ENCODE measurements around the gene LLGL1. TPM values are rescaled to one million over a fixed set of nuclear protein-coding genes. Genes with fewer than 3 reads are reported as not detected.
A peak's percentile ranks its signal among the peaks of the same experiment; 100 is the strongest.

Gene LLGL1
- total RNA-seq, 1 donor from 2014 or later = 43.5 TPM

- Histone ChIP-seq H3K4me3 (ENCODE audit: insufficient read depth, low read depth, low read length) (peak overlapping the region; percentile 71), H3K36me3 (ENCODE audit: insufficient read depth, low read length) (peaks cover 4% of the 10 kb centered on the region), H4K20me1 (ENCODE audit: insufficient read depth, low read length) (peaks cover 78% of the 10 kb centered on the region), H3K79me2 (ENCODE audit: insufficient read depth, low read length) (peaks cover 85% of the 10 kb centered on the region), H3K27me3 (ENCODE audit: insufficient read depth, low read length) (no peaks in the 10 kb centered on the region), H3K4me2 (ENCODE audit: low read length) (peak overlapping the region; percentile 92), H2AFZ (ENCODE audit: low read depth, low read length) (no peak overlapping the region), H3K27ac (ENCODE audit: low read depth, low read length) (peak overlapping the region; percentile 30), H3K9ac (ENCODE audit: low read length) (peak overlapping the region; percentile 87), H3K4me1 (ENCODE audit: insufficient read depth, low read length) (peaks cover 47% of the 10 kb centered on the region), H3K9me3 (ENCODE audit: insufficient read depth, low read depth, low read length) (no peaks in the 10 kb centered on the region)
- FAIRE-seq = no peak
- Mint-ChIP-seq H3K27ac (ENCODE audit: unreplicated experiment) (no peak overlapping the region), H3K9me3 (ENCODE audit: unreplicated experiment) (no peaks in the 10 kb centered on the region), H3K4me1 (ENCODE audit: low read depth, unreplicated experiment) (peaks cover 39% of the 10 kb centered on the region), H3K36me3 (ENCODE audit: low read depth, unreplicated experiment) (peaks cover 9% of the 10 kb centered on the region), H3K27me3 (ENCODE audit: low read depth, unreplicated experiment) (no peaks in the 10 kb centered on the region), H3K4me3 (ENCODE audit: unreplicated experiment) (peak overlapping the region; percentile 95)
- TF ChIP-seq EZH2 (IDR thresholded peaks at IDR 0.05; ENCODE audit: insufficient read depth, low read length) (no peak), CTCF (IDR thresholded peaks at IDR 0.05; ENCODE audit: insufficient read depth, low read depth, low read length) (no peak)
- peak; percentile 18 for DNase-seq (ENCODE audit: low read depth)
These were observed 38.2 kb upstream of the LLGL1 start for GRCh38 chr17:18187226-18187625.

DNA sequence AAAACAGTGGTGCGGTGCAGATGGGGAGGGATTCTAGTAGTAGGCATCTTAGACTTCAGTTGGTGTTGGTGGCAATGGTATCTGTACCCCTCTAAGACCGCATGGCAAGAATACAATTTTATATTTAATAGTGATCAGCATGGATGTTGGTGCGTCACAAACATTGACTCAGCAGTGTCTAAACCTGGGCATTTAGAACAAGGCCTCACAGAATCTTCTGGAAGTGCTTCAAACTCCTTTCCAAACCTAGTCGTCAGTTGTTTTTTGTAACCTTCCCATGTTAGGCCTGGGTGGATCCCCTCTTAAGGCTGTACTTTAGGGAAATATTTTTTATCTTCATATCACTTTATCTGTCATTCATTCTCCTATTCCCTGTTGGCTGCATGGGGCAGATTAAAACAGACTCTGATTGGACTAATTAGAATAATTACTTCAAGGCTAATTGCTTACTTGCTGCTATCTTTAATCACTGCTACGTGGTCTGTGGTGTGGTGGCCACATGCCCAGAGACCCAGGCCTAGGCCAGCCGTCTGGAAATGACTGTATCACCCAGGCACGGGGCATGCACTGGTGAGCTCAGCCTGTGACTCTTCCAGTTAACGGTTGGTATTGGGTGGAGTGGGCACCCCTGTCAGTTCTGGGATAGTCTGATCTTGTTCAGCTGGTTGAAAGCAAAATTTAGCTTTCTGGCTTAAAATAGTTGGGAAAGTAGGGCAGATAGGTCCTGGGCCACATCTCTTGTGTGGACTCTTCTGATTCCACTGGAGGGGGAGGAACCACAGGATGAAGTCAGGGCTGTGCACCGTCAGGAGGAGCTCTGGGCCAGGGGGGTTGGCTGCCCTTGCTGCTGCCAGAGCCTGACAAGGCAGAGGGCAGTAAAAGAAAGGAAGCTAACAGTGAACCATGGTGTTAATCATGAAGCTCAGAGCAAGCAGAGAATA lies 37.3 kb upstream of the LLGL1 start:
- Mint-ChIP-seq H3K27ac (ENCODE audit: unreplicated experiment) (peak overlapping the region; percentile 16), H3K4me3 (ENCODE audit: unreplicated experiment) (peak overlapping the region; percentile 95), H3K4me1 (ENCODE audit: low read depth, unreplicated experiment) (peaks cover 39% of the 10 kb centered on the region), H3K36me3 (ENCODE audit: low read depth, unreplicated experiment) (peaks cover 10% of the 10 kb centered on the region), H3K27me3 (ENCODE audit: low read depth, unreplicated experiment) (no peaks in the 10 kb centered on the region), H3K9me3 (ENCODE audit: unreplicated experiment) (no peaks in the 10 kb centered on the region)
- DNase-seq (ENCODE audit: low read depth) (peak; percentile 52), FAIRE-seq (no peak)
- Histone ChIP-seq H3K79me2 (ENCODE audit: insufficient read depth, low read length) (peaks cover 94% of the 10 kb centered on the region), H3K36me3 (ENCODE audit: insufficient read depth, low read length) (peaks cover 4% of the 10 kb centered on the region), H3K4me3 (ENCODE audit: insufficient read depth, low read depth, low read length) (peak overlapping the region; percentile 71), H2AFZ (ENCODE audit: low read depth, low read length) (no peak overlapping the region), H4K20me1 (ENCODE audit: insufficient read depth, low read length) (peaks cover 87% of the 10 kb centered on the region), H3K27ac (ENCODE audit: low read depth, low read length) (peak overlapping the region; percentile 50), H3K4me1 (ENCODE audit: insufficient read depth, low read length) (peaks cover 45% of the 10 kb centered on the region), H3K4me2 (ENCODE audit: low read length) (peak overlapping the region; percentile 92), H3K9ac (ENCODE audit: low read length) (peak overlapping the region; percentile 87), H3K27me3 (ENCODE audit: insufficient read depth, low read length) (no peaks in the 10 kb centered on the region), H3K9me3 (ENCODE audit: insufficient read depth, low read depth, low read length) (no peaks in the 10 kb centered on the region)
- no peak for TF ChIP-seq EZH2 (IDR thresholded peaks at IDR 0.05; ENCODE audit: insufficient read depth, low read length)
- no peak for TF ChIP-seq CTCF (IDR thresholded peaks at IDR 0.05; ENCODE audit: insufficient read depth, low read depth, low read length)

Measured in astrocyte (in vitro differentiated cells and primary cell).